Measurements from ENCODE around the gene PAFAH1B2.
"Not testable (repeated sequence)": the region's sequence is repeated elsewhere in the genome, so short reads cannot be mapped to it uniquely, and the experiment has no call there.

GRCh38 chr11:117134979-117135378, 9.1 kb upstream of the PAFAH1B2 start:
- TF ChIP-seq POLR2A (IDR thresholded peaks at IDR 0.05; ENCODE audit: low read depth, low read length); POLR2AphosphoS5 (IDR thresholded peaks at IDR 0.05; ENCODE audit: low read depth, low read length); TAF1 (IDR thresholded peaks at IDR 0.05; ENCODE audit: borderline replicate concordance, low read depth, low read length): not testable (repeated sequence)

Measured in GM12892 (cell line).